Measurements from ENCODE around the gene NR4A1. TPM values are rescaled to one million over a fixed set of nuclear protein-coding genes. Genes with fewer than 3 reads are reported as not detected.

Gene NR4A1
- polyA plus RNA-seq (2012; ENCODE audit: insufficient read length, low read depth): 52.5 TPM

GRCh38 chr12:52050758-52051541 is at the start of gene NR4A1:
TSS of gene NR4A1 (plus strand) at chr12:52051442. CDS start at chr12:52054329, 2,887 bp downstream.
- TF ChIP-seq FOXP2 (optimal IDR thresholded peaks at IDR 0.05; ENCODE audit: borderline replicate concordance, extremely low read depth, extremely low read length, insufficient read depth): no peak
- no peak for TF ChIP-seq SIN3A (IDR thresholded peaks at IDR 0.05; ENCODE audit: borderline replicate concordance, insufficient read depth, low read length)

GRCh38 chr12:52003016-52003550 is 48.2 kb upstream of the NR4A1 start:
- TF ChIP-seq REST (IDR thresholded peaks at IDR 0.05; ENCODE audit: insufficient read depth in 1 of 2, low read depth in 2 of 2, low read length in 2 of 2) (no peak), FOXP2 (optimal IDR thresholded peaks at IDR 0.05; ENCODE audit: borderline replicate concordance, extremely low read depth, extremely low read length, insufficient read depth) (no peak), POLR2AphosphoS5 (IDR thresholded peaks at IDR 0.05; ENCODE audit: low read depth, low read length) (no peak), SIN3A (IDR thresholded peaks at IDR 0.05; ENCODE audit: borderline replicate concordance, insufficient read depth, low read length) (no peak), TAF1 (IDR thresholded peaks at IDR 0.05; ENCODE audit: borderline replicate concordance, insufficient read depth, low read length) (no peak)

- TF ChIP-seq POLR2AphosphoS5 (IDR thresholded peaks at IDR 0.05; ENCODE audit: low read depth, low read length) (no peak), SIN3A (IDR thresholded peaks at IDR 0.05; ENCODE audit: borderline replicate concordance, insufficient read depth, low read length) (no peak), TAF1 (IDR thresholded peaks at IDR 0.05; ENCODE audit: borderline replicate concordance, insufficient read depth, low read length) (no peak), FOXP2 (optimal IDR thresholded peaks at IDR 0.05; ENCODE audit: borderline replicate concordance, extremely low read depth, extremely low read length, insufficient read depth) (no peak), REST (IDR thresholded peaks at IDR 0.05; ENCODE audit: insufficient read depth in 1 of 2, low read depth in 2 of 2, low read length in 2 of 2) (no peak)
These were observed 47.7 kb upstream of the NR4A1 start for GRCh38 chr12:52003591-52003990.

DNA sequence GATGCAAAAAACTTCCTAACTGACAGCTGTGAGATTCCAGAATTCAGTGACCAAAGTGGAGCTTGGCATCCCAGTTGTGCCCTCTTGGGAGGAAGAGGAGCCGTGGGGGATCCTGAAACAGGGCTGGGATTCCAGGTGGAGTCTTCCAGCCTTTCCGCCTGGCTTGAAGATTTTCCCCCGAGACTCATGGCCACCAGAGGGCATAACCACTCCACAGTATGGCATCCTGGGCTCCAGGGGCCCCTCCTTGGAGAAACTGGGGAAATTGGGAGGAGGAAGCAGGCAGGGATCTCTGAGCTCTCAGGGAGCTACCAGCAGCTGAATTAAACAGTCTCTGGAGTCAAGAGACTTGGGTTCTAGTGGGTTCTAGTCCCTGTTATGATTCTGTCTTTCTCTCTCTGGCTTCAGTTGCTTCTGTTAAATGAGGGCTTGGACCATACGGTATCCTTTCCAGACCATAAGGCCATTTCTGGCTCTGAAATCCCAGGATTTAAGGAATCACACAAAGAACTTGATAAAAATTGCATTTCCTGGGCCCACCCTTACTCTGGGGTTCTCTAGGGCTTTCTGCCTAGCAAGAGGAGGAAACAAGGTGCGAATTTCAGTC is 47.1 kb upstream of the NR4A1 start:
- no peak for TF ChIP-seq POLR2AphosphoS5 (IDR thresholded peaks at IDR 0.05; ENCODE audit: low read depth, low read length)
- no peak for TF ChIP-seq SIN3A (IDR thresholded peaks at IDR 0.05; ENCODE audit: borderline replicate concordance, insufficient read depth, low read length)
- no peak for TF ChIP-seq REST (IDR thresholded peaks at IDR 0.05; ENCODE audit: insufficient read depth in 1 of 2, low read depth in 2 of 2, low read length in 2 of 2)

GRCh38 chr12:52005218-52005902 is 45.9 kb upstream of the NR4A1 start:
- TF ChIP-seq POLR2AphosphoS5 (IDR thresholded peaks at IDR 0.05; ENCODE audit: low read depth, low read length): no peak
- TF ChIP-seq FOXP2 (optimal IDR thresholded peaks at IDR 0.05; ENCODE audit: borderline replicate concordance, extremely low read depth, extremely low read length, insufficient read depth): no peak
- no peak for TF ChIP-seq SIN3A (IDR thresholded peaks at IDR 0.05; ENCODE audit: borderline replicate concordance, insufficient read depth, low read length)
- no peak for TF ChIP-seq REST (IDR thresholded peaks at IDR 0.05; ENCODE audit: insufficient read depth in 1 of 2, low read depth in 2 of 2, low read length in 2 of 2)
- no peak for TF ChIP-seq TAF1 (IDR thresholded peaks at IDR 0.05; ENCODE audit: borderline replicate concordance, insufficient read depth, low read length)

All from PFSK-1 (cell line).